Measurements from ENCODE around the gene PLOD1. TPM values are rescaled to one million over a fixed set of nuclear protein-coding genes. Genes with fewer than 3 reads are reported as not detected.
A peak's percentile ranks its signal among the peaks of the same experiment; 100 is the strongest.

The PLOD1 gene
- total and polyA plus RNA-seq, 2 of the 13 experiments (the other 11 are each of a cell fraction or from before 2014, with no cell fraction given): 70.1 to 318 TPM

- TF ChIP-seq, protein P1, sequence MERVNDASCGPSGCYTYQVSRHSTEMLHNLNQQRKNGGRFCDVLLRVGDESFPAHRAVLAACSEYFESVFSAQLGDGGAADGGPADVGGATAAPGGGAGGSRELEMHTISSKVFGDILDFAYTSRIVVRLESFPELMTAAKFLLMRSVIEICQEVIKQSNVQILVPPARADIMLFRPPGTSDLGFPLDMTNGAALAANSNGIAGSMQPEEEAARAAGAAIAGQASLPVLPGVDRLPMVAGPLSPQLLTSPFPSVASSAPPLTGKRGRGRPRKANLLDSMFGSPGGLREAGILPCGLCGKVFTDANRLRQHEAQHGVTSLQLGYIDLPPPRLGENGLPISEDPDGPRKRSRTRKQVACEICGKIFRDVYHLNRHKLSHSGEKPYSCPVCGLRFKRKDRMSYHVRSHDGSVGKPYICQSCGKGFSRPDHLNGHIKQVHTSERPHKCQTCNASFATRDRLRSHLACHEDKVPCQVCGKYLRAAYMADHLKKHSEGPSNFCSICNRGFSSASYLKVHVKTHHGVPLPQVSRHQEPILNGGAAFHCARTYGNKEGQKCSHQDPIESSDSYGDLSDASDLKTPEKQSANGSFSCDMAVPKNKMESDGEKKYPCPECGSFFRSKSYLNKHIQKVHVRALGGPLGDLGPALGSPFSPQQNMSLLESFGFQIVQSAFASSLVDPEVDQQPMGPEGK (CRISPR knock-in tag; IDR thresholded peaks at IDR 0.05): peak; percentile 56
- no peak for TF ChIP-seq ZNF343 (CRISPR knock-in tag; IDR thresholded peaks at IDR 0.05)
- no peak for TF ChIP-seq AFF4 (CRISPR knock-in tag; IDR thresholded peaks at IDR 0.05)
- TF ChIP-seq PBX2 (CRISPR knock-in tag; IDR thresholded peaks at IDR 0.05): no peak
- no peak for TF ChIP-seq SRSF4 (IDR thresholded peaks at IDR 0.05; ENCODE audit: low read depth, low read length, poor library complexity, severe bottlenecking)
- TF ChIP-seq NR2F6 (IDR thresholded peaks at IDR 0.05): no peak
- peak; percentile 55; the same call in 1 of the 2 replicates for TF ChIP-seq NR2F6 (CRISPR knock-in tag; IDR thresholded peaks at IDR 0.05)
- TF ChIP-seq SMC3 (IDR thresholded peaks at IDR 0.05; ENCODE audit: low read length): peak; percentile 93
- TF ChIP-seq REL (CRISPR knock-in tag; conservative IDR thresholded peaks at IDR 0.05): no peak
- TF ChIP-seq GATAD2A (CRISPR knock-in tag; IDR thresholded peaks at IDR 0.05): peak; percentile 50
- no peak for TF ChIP-seq ISX (CRISPR knock-in tag; conservative IDR thresholded peaks at IDR 0.05)
- no peak for TF ChIP-seq EHMT2 (IDR thresholded peaks at IDR 0.05; ENCODE audit: borderline replicate concordance, low read depth, low read length)
- TF ChIP-seq GLI4 (CRISPR knock-in tag; IDR thresholded peaks at IDR 0.05; ENCODE audit: borderline replicate concordance): no peak
- TF ChIP-seq MEIS1 (CRISPR knock-in tag; IDR thresholded peaks at IDR 0.05; ENCODE audit: borderline replicate concordance): 0 out of 2 replicates have a peak, but pooled peaks have one; percentile 29
- peak; percentile 72 for TF ChIP-seq THAP11 (CRISPR knock-in tag; IDR thresholded peaks at IDR 0.05)
- TF ChIP-seq, protein P2, sequence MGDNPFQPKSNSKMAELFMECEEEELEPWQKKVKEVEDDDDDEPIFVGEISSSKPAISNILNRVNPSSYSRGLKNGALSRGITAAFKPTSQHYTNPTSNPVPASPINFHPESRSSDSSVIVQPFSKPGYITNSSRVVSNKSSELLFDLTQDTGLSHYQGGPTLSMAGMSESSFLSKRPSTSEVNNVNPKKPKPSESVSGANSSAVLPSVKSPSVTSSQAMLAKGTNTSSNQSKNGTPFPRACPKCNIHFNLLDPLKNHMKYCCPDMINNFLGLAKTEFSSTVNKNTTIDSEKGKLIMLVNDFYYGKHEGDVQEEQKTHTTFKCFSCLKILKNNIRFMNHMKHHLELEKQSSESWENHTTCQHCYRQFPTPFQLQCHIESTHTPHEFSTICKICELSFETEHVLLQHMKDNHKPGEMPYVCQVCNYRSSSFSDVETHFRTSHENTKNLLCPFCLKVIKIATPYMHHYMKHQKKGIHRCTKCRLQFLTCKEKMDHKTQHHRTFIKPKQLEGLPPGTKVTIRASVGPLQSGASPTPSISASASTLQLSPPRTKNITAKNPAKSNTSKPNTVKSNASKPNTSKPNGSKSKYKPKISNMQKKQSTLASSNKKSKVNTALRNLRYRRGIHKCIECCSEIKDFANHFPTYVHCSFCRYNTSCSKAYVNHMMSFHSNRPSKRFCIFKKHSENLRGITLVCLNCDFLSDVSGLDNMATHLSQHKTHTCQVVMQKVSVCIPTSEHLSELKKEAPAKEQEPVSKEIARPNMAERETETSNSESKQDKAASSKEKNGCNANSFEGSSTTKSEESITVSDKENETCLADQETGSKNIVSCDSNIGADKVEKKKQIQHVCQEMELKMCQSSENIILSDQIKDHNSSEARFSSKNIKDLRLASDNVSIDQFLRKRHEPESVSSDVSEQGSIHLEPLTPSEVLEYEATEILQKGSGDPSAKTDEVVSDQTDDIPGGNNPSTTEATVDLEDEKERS (CRISPR knock-in tag; IDR thresholded peaks at IDR 0.05): no peak
- TF ChIP-seq, protein P3, sequence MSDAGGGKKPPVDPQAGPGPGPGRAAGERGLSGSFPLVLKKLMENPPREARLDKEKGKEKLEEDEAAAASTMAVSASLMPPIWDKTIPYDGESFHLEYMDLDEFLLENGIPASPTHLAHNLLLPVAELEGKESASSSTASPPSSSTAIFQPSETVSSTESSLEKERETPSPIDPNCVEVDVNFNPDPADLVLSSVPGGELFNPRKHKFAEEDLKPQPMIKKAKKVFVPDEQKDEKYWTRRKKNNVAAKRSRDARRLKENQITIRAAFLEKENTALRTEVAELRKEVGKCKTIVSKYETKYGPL (CRISPR knock-in tag; IDR thresholded peaks at IDR 0.05): no peak
- no peak for TF ChIP-seq ZNF12 (CRISPR knock-in tag; IDR thresholded peaks at IDR 0.05)
- TF ChIP-seq, protein P4, sequence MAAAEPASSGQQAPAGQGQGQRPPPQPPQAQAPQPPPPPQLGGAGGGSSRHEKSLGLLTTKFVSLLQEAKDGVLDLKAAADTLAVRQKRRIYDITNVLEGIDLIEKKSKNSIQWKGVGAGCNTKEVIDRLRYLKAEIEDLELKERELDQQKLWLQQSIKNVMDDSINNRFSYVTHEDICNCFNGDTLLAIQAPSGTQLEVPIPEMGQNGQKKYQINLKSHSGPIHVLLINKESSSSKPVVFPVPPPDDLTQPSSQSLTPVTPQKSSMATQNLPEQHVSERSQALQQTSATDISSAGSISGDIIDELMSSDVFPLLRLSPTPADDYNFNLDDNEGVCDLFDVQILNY (CRISPR knock-in tag; conservative IDR thresholded peaks at IDR 0.05): no peak
These were observed 32.6 kb downstream of the PLOD1 start (continued) for GRCh38 chr1:11967028-11967547.
